Sigmoid colon (tissue), 7 donors: ENCODE results near the gene MACF1. TPM values are rescaled to one million over a fixed set of nuclear protein-coding genes. Genes with fewer than 3 reads are reported as not detected.
"Not testable (repeated sequence)": the region's sequence is repeated elsewhere in the genome, so short reads cannot be mapped to it uniquely, and the experiment has no call there.

Experiments
- DNase-seq: peaks from one replicate; pipeline ENCODE4 v3.0.0-alpha.2; 2019
- H3K27ac ChIP-seq, 4 donors: fragments of 200-600 bp; sonication (generic); one replicate each; pipeline ENCODE4 v1.5.1; 2016 to 2019; ENCODE audit warnings: mild to moderate bottlenecking in 1 of 4
- H3K27me3 ChIP-seq, 3 donors: fragments of 200-600 bp; sonication (generic); one replicate each; pipeline ENCODE4 v1.5.1; 2019; ENCODE audit warnings: mild to moderate bottlenecking in 1 of 3
- H3K36me3 ChIP-seq, 4 donors: fragments of 200-600 bp; sonication (generic); one replicate each; pipeline ENCODE4 v1.5.1; 2016 to 2019
- H3K4me1 ChIP-seq, 4 donors: fragments of 200-600 bp; sonication (generic); one replicate each; pipeline ENCODE4 v1.5.1; 2017 to 2019
- H3K4me3 ChIP-seq, 4 donors: fragments of 200-600 bp; sonication (generic); one replicate each; pipeline ENCODE4 v1.5.1; 2017 to 2019; ENCODE audit warnings: mild to moderate bottlenecking in 2 of 4, moderate library complexity in 1 of 4
- H3K9me3 ChIP-seq, 4 donors: fragments of 200-600 bp in 3 of 4; sonication (generic) in 3 of 4; one replicate each; pipeline versions ENCODE4 v1.5.1 to v1.6.1; 2013 to 2019
- EP300 ChIP-seq, 4 donors: sonication (generic); formaldehyde crosslinking; IDR thresholded peaks; one replicate each; pipeline ENCODE4 v1.6.1; 2017; ENCODE audit warnings: antibody characterized with exemption in 4 of 4
- POLR2A ChIP-seq, 2 donors: fragments of 450-650 bp; IDR thresholded peaks; one replicate each; pipeline ENCODE4 v1.6.1; 2016; ENCODE audit warnings: antibody characterized with exemption in 2 of 2, mild to moderate bottlenecking in 2 of 2, moderate library complexity in 2 of 2
- POLR2AphosphoS5 ChIP-seq, 4 donors: sonication (generic); formaldehyde crosslinking; IDR thresholded peaks; one replicate each; pipeline ENCODE4 v1.6.1; 2017; ENCODE audit warnings: antibody characterized with exemption in 4 of 4
- WGBS, 2 donors: extraction: QIAGEN DNeasy Blood & Tissue Kit; methylation state at CpG; one replicate each; pipeline ENCODE4 v1.1.7; 2013; 5-methylcytosine and 5-hydroxymethylcytosine counted together
- intact Hi-C: fragments of 100-400 bp; cut with DNase I; formaldehyde crosslinking; loops from one replicate; pipeline ENCODE4 v1.15.1; 2023
- polyA plus RNA-seq, 3 donors: library from polyadenylated mRNA; stranded (reverse); fragments of 200-250 nt; gene quantifications; one replicate each; pipeline ENCODE4 v1.2.3, GENCODE V29; 2013
- total RNA-seq, 4 donors: library from RNA; depleted of rRNA; stranded (reverse); fragments of >200 nt; gene quantifications; one replicate each; pipeline ENCODE4 v1.1.0, GENCODE V29; 2016
- TF ChIP-seq, protein P1 (sequence below), 4 experiments: fragments of 450-650 bp in 3 of 4; fragments of 200-600 bp in 1 of 4; IDR thresholded peaks; one replicate each; pipeline ENCODE4 v1.5.1; 2016 to 2019; ENCODE audit warnings: antibody characterized with exemption in 4 of 4, mild to moderate bottlenecking in 3 of 4, moderate library complexity in 2 of 4
- donor health status: healthy with polysubstance abuse.
- donor health status: Bipolar disorder and iron deficiency.
- donor health status: healthy.

The MACF1 gene
- total and polyA plus RNA-seq, 7 donors, result 16.0 to 657 (median 292) TPM

DNA sequence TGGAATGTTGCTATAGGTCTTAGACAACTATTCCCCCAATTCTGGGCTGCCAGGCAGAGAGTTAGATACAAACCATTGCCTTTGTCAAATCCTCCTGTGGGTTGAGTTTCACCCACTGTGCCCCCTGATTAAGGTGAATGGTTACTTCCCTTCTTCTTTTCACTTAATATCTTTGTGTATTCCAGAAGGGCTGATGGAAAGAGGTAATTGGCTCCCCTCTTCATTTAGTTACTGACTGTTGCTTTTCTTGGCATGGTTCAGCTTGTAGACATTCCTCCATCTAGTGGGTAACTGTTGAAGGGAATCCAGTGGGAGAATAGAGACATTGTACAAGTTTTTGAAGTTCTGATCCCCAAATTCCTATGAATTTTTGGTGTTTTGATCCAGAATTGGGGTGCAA lies 43.8 kb upstream of the MACF1 start:
- H3K27ac ChIP-seq, result peak overlapping the region in 2 of 4 donors; percentile 70 to 71
- DNase-seq, result no peak
- H3K27me3 ChIP-seq, result no peaks in the 10 kb centered on the region
- no peaks in the 10 kb centered on the region for H3K9me3 ChIP-seq
- peaks cover 0 to 81% (median 67%) of the 10 kb centered on the region in 4 donors for H3K4me1 ChIP-seq
- no peak overlapping the region for H3K4me3 ChIP-seq
- intact Hi-C loops, result no loop called here
- no peak for TF ChIP-seq POLR2A (IDR thresholded peaks at IDR 0.05)
- no peak for TF ChIP-seq EP300 (IDR thresholded peaks at IDR 0.05)
- no peak for TF ChIP-seq POLR2AphosphoS5 (IDR thresholded peaks at IDR 0.05)
- TF ChIP-seq, protein P1, sequence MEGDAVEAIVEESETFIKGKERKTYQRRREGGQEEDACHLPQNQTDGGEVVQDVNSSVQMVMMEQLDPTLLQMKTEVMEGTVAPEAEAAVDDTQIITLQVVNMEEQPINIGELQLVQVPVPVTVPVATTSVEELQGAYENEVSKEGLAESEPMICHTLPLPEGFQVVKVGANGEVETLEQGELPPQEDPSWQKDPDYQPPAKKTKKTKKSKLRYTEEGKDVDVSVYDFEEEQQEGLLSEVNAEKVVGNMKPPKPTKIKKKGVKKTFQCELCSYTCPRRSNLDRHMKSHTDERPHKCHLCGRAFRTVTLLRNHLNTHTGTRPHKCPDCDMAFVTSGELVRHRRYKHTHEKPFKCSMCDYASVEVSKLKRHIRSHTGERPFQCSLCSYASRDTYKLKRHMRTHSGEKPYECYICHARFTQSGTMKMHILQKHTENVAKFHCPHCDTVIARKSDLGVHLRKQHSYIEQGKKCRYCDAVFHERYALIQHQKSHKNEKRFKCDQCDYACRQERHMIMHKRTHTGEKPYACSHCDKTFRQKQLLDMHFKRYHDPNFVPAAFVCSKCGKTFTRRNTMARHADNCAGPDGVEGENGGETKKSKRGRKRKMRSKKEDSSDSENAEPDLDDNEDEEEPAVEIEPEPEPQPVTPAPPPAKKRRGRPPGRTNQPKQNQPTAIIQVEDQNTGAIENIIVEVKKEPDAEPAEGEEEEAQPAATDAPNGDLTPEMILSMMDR (IDR thresholded peaks at IDR 0.05), result no peak
- no peaks in the 10 kb centered on the region for H3K36me3 ChIP-seq

DNA sequence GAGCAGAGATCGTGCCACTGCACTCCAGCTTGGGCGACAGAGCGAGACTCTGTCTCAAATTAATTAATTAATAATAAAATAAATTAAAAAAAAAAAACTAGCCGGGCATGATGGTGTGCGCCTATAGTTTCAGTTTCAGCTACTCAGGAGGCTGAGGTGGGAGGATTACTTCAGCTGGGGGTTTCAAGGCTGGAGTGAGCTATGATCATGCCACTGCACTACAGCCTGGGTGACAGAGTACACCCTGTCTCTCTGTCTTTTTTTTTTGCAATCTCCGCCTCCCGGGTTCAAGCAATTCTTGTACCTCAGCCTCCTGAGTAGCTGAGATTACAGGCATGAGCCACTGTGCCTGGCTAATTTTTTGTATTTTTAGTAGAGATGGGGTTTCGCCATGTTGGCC lies 42.7 kb upstream of the MACF1 start:
- peak overlapping the region in 2 of 4 donors; percentile 14 to 70 for H3K27ac ChIP-seq
- H3K4me3 ChIP-seq, DNase-seq, intact Hi-C loops, H3K9me3 ChIP-seq, H3K36me3 ChIP-seq, H3K27me3 ChIP-seq: not testable (repeated sequence)
- H3K4me1 ChIP-seq, result peaks cover 0 to 86% (median 72%) of the 10 kb centered on the region in 4 donors
- WGBS, 2 donors, result 90 to 96% methylated on average over 8 of the region's 8 CpGs

DNA sequence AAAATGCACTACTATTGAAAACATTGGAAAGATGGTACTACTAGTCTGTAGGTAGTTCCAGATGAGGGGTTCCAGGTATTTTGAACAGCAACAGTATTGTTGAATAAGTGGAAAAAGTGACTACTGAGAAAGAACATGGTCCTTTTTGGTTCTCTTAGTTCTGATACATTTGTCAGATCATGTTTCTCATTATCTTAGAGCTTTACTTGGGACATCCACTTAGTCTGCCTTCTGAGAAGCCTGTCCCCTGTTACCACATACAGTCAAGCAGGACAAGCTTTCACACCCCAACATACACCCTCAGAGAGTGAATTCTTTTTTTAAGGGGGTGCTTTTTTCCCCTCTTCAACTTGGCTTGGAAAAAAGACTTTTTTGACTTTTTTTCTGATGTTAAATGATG lies 41.0 kb upstream of the MACF1 start:
- intact Hi-C loops, result no loop called here
- Histone ChIP-seq H3K4me3 (no peak overlapping the region), H3K4me1 (peaks cover 0 to 85% (median 65%) of the 10 kb centered on the region in 4 donors), H3K27ac (peak overlapping the region; percentile 3 to 64 (median 36)), H3K36me3 (no peaks in the 10 kb centered on the region), H3K9me3 (no peaks in the 10 kb centered on the region), H3K27me3 (no peaks in the 10 kb centered on the region)
- TF ChIP-seq POLR2AphosphoS5 (IDR thresholded peaks at IDR 0.05) (no peak), POLR2A (IDR thresholded peaks at IDR 0.05) (no peak), EP300 (IDR thresholded peaks at IDR 0.05) (no peak)
- TF ChIP-seq, protein P1 (IDR thresholded peaks at IDR 0.05), result no peak
- no peak for DNase-seq

DNA sequence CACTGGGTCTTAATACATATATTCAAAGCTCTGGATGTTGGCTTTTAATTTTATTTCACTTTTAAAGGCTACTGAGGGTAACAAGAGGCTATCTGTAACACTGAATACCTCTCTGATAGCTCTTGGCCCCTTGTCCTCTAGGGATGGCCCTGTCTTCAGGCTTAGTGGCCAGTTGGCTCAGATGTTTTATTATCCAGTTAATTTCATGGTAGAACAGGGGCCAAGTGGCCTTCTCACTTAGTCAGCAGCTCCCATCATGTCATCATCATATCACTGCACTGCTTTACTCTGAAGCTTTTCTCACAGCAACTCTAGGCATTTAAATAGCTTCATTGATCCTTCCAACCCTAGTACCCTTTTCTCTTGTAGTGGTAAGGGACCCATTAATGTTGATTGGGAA lies 40.2 kb upstream of the MACF1 start:
- DNase-seq, result no peak
- TF ChIP-seq, protein P1 (IDR thresholded peaks at IDR 0.05), result no peak
- TF ChIP-seq POLR2A (IDR thresholded peaks at IDR 0.05), result no peak
- TF ChIP-seq POLR2AphosphoS5 (IDR thresholded peaks at IDR 0.05), result no peak
- TF ChIP-seq EP300 (IDR thresholded peaks at IDR 0.05), result no peak
- Histone ChIP-seq H3K9me3 (no peaks in the 10 kb centered on the region), H3K27me3 (no peaks in the 10 kb centered on the region), H3K4me3 (no peak overlapping the region), H3K4me1 (peaks cover 0 to 78% (median 59%) of the 10 kb centered on the region in 4 donors), H3K27ac (peak overlapping the region; percentile 39 to 68 (median 57)), H3K36me3 (no peaks in the 10 kb centered on the region)
- intact Hi-C loops, result no loop called here

DNA sequence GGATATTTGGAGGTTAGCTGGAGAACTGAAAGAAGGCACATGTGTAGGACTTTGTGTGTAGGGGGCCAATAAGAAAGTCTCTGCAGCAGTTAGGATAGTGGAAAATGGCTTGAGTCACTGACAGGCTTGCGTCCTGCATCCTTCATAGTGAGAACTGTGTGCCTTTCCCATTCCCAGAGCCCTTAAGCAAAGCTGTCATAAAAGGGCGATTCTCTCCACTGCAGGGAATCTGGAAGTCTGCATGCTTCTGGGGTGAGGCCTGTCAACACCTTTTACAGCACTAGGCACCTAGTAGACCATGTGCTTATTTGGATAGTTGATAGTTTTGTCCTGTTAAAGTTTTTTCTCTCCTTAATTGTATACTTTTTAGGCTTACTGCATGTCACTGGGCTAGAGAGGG lies 39.4 kb upstream of the MACF1 start:
- no peak for TF ChIP-seq POLR2AphosphoS5 (IDR thresholded peaks at IDR 0.05)
- TF ChIP-seq, protein P1 (IDR thresholded peaks at IDR 0.05), result no peak
- no peak for TF ChIP-seq EP300 (IDR thresholded peaks at IDR 0.05)
- TF ChIP-seq POLR2A (IDR thresholded peaks at IDR 0.05), result no peak
- Histone ChIP-seq H3K36me3 (no peaks in the 10 kb centered on the region), H3K4me3 (no peak overlapping the region), H3K27ac (peak overlapping the region; percentile 39 to 68 (median 57)), H3K9me3 (no peaks in the 10 kb centered on the region), H3K27me3 (no peaks in the 10 kb centered on the region), H3K4me1 (peaks cover 0 to 75% (median 53%) of the 10 kb centered on the region in 4 donors)
- DNase-seq, result no peak
- intact Hi-C loops, result no loop called here
- 24 to 69% methylated on average over 2 of the region's 2 CpGs for WGBS, 2 donors
